SIG-M5 (cell line): ENCODE measurements around the gene PRKG1.
"Not testable (repeated sequence)": the region's sequence is repeated elsewhere in the genome, so short reads cannot be mapped to it uniquely, and the experiment has no call there.

Experiments
- DNase-seq: peaks from one replicate; lab custom pipeline; 2025; lab: John Stamatoyannopoulos, UW

PRKG1 gene

DNA sequence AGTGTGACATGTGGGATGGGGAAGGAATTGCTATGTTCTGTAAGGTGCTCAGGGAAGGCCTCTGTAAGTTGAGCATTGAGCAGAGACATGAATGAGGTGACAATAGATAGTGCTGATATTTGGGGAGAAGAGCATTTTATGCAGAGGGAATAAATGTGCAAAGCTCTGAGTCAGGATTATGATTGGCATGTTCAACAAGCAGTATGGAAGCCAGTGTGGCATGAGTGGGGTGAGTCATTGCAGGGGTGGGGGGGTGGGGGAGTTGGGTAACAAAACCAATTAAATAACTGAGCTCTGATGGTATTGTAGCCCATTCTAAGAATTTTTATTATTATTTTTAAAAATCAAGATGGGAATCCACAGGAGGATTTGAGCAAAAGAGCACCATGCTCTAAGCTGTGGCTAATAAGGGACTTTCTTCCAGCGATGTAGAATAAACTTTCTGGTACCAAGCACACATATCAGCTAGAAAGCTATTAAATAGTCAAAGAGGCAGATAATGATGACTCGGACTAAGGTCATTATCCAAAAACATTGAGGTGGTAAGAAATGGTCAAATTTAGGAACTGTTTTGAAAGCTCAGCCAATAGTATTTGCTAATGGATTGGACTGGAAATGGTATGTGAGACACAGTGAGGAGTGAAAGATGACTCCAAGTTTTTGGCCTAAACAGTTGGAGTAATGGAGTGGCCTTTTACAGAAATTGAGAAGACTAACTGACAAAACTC, 96.4 kb downstream of the PRKG1 start:
- DNase-seq: no peak

DNA sequence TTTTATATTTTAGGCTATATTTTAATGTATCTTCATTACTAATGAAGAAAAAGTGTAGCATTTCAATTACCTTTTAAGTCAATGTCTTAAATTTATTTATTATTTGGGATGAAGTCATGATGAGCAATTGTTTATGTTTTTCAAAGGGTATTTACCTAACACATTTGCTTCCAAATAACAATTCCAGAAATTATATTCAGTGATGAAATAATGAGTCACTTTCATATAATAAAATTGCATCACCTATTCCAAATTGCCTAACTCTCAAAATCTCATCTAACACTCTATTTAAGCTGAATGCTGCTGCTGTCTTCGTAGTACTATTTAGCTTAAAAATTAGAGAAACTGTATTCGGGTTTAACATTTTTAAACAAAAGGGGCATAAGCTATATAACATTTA, 97.7 kb downstream of the PRKG1 start:
- DNase-seq: no peak

DNA sequence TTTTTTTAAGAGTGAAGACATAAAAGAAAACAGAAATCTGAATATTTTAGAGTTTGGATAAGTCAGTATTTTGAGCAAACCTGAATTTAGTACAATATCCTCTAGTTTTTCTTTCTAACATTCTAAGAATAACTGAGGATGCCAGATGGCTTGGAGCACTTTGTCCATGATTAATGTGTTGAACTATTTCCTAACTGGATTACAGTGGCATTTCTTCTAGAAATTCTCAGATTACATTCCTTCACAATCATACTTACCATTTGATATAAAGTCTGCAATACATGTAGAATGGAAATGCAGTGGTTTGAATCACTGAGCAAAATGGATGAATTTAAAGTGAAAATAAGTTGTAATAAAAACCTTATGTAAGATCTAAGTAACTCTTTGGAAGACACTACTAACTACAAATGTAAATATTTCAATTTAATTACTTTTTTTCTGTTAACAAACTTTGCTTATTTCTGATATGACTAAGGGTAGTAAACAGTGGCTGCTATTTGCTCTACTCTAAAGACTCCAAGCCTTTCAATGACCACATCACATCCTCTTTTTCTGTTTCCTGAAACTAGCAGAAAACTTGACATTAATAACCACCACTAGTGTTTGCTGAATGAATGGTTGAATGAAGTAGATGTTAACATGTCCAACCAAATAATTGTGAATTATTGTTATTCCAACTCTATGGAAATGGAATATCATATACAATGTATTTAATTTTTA, 102.8 kb downstream of the PRKG1 start:
- DNase-seq: no peak

GRCh38 chr10:51178634-51179033, 104.3 kb downstream of the PRKG1 start:
- no peak for DNase-seq

DNA sequence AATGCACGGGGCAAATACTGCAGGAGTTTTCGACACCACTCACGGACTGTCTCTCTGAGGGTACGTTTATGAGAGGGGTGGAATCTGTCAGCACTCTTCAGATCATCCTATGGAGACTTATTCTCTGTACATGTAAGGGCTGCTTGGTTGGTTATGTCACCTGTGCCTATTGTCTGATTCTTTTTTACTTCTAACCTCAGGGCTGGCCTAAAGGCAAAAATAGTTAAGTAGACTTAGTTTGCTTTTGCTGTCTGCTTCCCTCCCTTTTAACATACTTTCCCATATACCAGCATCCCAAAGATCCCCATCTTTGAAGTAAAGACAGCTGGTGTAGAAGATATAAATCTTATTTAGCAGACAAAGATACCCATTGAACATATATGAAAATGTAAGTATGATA, 105.9 kb downstream of the PRKG1 start:
- no peak for DNase-seq

GRCh38 chr10:51183783-51184182, 109.5 kb downstream of the PRKG1 start:
- no peak for DNase-seq

- no peak for DNase-seq
These were observed 112.1 kb downstream of the PRKG1 start for GRCh38 chr10:51186361-51186760.

DNA sequence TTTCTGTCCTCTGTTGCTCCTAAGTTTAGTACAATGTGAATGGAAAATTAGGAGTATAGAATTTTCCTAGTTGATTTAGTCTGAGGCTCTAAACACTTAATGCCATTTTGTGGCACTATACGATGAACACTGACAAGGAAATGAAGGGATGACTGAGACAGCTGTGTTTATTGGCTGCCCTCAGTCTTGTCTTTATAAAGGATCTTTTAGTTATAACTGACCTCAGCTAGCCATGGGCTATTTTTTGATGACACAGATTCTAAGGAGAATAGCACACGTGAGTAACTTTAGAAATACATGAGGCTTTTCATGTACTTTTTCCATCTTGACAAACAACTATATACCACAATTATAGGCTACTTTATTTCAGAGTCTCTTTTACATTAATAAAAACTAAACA, 113.7 kb downstream of the PRKG1 start:
- no peak for DNase-seq

- DNase-seq: no peak
These were observed 114.6 kb downstream of the PRKG1 start for GRCh38 chr10:51188866-51189265.

DNA sequence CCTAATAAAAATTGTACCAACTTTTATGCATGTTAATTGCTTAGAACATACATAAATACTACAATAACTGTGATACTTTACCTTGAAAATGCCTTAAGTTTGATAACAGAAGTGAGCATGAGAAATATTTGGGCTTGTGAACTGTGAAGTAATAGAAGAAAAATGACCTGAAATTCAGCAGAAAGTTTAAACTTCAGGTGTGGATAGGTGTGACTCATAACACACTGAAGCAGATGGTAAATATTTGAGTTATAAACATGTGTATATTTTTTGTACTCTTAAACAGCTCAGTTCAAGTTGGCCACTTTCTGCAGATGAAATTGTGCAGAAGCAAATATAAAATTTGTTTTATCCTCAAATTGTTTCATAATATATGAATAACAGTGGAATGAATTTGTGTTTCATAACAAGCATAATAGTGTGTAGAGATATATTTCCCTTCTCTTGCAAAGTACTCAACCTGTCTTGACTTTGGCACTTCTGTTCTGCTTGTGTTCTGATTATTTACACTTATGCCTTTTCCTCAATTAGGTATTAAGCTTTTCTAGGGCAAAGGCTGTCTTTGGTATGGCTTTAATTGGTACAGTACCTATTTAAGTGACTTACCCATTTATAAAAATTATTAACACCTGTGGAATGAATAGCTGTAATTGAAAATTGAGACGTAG, 122.4 kb downstream of the PRKG1 start:
- DNase-seq: no peak

DNA sequence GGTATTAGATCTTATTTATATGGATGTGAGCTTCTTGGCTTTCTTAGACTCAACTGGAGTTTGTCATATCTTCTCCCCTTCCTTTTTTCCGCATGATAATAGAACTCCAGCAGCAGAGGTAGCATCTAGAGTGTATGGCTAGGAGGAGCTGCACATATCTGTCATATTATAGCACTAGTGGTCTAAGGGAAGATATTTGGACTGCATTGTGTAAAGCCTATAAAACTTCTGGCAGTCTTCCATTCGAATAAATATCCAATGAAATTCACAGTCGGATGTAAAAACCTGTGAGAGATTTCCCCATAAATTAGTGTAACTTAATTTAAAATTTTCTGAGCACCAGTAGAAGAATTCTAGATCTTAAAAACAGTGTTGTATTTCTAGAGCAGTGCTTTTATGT, 123.9 kb downstream of the PRKG1 start:
- no peak for DNase-seq

DNA sequence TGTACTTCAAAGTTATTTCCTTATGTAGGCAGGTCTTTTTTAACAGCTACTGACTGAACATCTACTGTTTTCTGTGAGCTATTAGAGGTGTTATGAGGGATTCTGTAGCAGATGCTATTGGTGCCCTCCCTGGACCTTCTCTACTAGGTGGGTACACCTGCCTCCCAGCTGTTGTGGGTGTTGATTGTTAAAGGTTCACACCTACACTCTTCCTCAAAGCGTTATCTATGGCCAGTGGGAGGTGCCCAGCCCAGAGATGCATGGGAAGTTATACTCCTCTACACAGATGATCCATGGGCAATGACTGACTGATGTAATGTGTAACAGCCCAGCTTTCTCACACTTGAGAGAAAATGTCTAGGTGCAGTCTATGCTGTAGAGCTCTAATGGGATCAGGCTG, 127.7 kb downstream of the PRKG1 start:
- no peak for DNase-seq

GRCh38 chr10:51203359-51203758, 129.1 kb downstream of the PRKG1 start:
- no peak for DNase-seq

DNA sequence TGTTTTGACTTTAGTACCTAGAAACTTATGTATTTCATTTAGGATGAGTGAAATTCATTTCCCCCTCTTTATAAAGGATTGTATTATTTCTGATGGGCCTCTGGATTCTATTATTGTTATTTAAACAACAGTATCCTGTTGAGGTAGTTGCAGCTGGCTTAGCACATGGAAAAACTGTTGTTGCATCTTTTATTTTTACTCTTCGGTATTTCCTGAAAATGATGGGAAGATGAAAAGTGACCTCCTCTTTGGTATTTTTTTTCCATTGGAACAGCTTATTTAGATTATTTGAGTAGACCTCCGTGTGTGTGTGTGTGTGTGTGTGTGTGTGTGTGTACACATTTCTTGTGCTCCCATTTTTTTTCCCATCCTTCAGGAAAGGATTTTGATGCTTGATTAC, 129.8 kb downstream of the PRKG1 start:
- DNase-seq: no peak

- DNase-seq: no peak
These were observed 130.4 kb downstream of the PRKG1 start for GRCh38 chr10:51204701-51205100.

DNA sequence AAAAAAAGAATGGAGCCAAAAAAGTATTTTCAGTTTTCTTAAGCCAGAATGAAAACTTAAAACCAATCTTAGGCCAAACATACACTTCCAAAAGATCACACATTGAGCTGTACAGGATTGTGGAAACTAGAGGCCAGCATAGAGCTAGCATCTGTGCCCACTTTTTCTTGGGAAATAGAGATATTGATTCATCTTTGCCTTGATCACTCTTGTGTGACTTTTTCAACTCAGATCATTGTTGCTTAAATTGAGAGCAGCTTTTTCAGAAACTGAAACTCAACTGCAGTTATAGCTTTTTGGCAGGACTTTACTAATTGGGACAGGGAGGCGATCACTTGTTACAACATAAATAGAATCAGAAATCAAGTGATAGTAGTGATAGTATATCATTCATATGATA, 132.2 kb downstream of the PRKG1 start:
- DNase-seq: no peak

GRCh38 chr10:51212937-51213336, 138.7 kb downstream of the PRKG1 start:
- DNase-seq: not testable (repeated sequence)

- no peak for DNase-seq
These were observed 140.2 kb downstream of the PRKG1 start for GRCh38 chr10:51214207-51215196.

- DNase-seq: no peak
These were observed 141.9 kb downstream of the PRKG1 start for GRCh38 chr10:51215951-51216834.

- no peak for DNase-seq
These were observed 143.2 kb downstream of the PRKG1 start for GRCh38 chr10:51217505-51217904.

DNA sequence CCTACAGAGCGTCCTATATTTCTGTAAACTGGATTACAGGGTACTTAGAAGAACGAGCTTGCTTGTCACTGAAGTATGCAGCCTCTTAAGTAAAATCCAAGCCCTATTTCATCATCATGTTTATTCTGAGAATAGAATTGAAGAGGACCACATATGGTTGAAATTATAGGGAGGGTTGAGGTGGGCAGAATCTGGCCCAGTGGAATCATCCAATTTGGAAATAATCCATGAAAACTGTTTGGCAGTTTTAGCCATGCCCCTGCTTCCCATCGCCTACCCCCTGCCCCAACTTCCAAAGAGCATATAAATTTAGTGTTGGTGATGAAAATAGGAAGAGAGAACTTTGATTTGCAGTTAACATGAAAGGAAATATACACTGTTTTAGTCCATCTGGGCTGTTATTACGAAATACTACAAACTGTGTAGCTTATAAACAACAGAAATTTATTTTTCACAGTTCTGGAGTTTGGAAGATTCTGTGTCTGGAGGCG, 150.4 kb downstream of the PRKG1 start:
- no peak for DNase-seq
